ENCODE data around the gene ECHS1.
A peak's percentile ranks its signal among the peaks of the same experiment; 100 is the strongest.

The ECHS1 gene

DNA sequence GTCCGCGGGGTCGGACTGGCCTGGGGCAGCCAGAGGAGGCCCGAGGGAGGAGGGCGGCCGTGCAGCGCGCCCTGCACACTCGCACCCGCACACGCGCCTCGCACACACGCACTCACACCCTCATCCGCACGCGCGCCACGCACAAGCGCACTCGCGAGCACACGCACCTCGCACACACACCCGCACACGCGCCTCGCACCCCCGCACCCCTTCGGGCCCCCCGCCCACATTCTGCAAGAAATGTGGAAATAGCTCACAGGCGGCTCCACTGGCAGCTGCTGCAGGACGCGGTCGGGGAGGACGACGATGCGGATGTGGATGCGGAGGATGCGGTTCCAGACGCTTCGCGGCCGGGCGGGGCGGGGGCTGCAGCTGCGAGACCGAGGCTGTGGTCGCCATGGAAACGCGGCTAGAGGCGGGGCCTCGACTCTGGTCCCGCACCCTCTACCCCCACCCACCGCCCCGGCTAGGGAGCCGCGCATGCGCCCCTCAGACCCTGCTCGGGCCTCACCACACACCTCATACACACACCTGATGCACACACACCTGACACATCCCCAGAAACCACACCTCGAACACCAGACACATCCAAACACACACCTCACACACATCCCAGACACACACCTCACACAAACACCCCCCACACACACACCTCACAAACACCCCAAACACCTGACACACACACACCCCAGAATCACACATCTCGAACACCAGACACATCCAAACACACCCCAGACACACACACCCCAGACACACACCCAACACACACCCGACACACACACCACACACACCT, 36.4 kb downstream of the ECHS1 start, which contains the start of gene CALY:
Gene CALY, minus strand, starts transcription at position 320 of the 793 bp plus-strand sequence. CDS start 7,907 bp downstream, outside the sequence.
- TF ChIP-seq YY1 (IDR thresholded peaks at IDR 0.05; ENCODE audit: low read depth) = no peak
- no peak for TF ChIP-seq CEBPB (IDR thresholded peaks at IDR 0.05)
- no peak for TF ChIP-seq EP300 (IDR thresholded peaks at IDR 0.05; ENCODE audit: borderline replicate concordance)
- no peak for TF ChIP-seq TCF12 (IDR thresholded peaks at IDR 0.05; ENCODE audit: low read depth)
- TF ChIP-seq TAF1 (IDR thresholded peaks at IDR 0.05; ENCODE audit: low read depth) = no peak
- no peak for TF ChIP-seq USF1 (IDR thresholded peaks at IDR 0.05)
- no peak for TF ChIP-seq ZBTB7A (IDR thresholded peaks at IDR 0.05; ENCODE audit: low read depth)
- no peak for TF ChIP-seq FOXM1 (IDR thresholded peaks at IDR 0.05; ENCODE audit: borderline replicate concordance, low read depth)
- TF ChIP-seq REST (IDR thresholded peaks at IDR 0.05; ENCODE audit: low read depth) = no peak
- no peak for TF ChIP-seq CREB1 (IDR thresholded peaks at IDR 0.05; ENCODE audit: low read depth)
- TF ChIP-seq RAD21 (IDR thresholded peaks at IDR 0.05; ENCODE audit: low read depth) = no peak
- TF ChIP-seq NFIC (IDR thresholded peaks at IDR 0.05) = no peak
- no peak for TF ChIP-seq TEAD4 (IDR thresholded peaks at IDR 0.05)
- no peak for TF ChIP-seq EGR1 (IDR thresholded peaks at IDR 0.05)

- TF ChIP-seq ZBTB7A (IDR thresholded peaks at IDR 0.05; ENCODE audit: low read depth) (peak; percentile 95), NFIC (IDR thresholded peaks at IDR 0.05) (no peak)
Measured at GRCh38 chr10:133336118-133336576, 37.0 kb downstream of the ECHS1 start.

DNA sequence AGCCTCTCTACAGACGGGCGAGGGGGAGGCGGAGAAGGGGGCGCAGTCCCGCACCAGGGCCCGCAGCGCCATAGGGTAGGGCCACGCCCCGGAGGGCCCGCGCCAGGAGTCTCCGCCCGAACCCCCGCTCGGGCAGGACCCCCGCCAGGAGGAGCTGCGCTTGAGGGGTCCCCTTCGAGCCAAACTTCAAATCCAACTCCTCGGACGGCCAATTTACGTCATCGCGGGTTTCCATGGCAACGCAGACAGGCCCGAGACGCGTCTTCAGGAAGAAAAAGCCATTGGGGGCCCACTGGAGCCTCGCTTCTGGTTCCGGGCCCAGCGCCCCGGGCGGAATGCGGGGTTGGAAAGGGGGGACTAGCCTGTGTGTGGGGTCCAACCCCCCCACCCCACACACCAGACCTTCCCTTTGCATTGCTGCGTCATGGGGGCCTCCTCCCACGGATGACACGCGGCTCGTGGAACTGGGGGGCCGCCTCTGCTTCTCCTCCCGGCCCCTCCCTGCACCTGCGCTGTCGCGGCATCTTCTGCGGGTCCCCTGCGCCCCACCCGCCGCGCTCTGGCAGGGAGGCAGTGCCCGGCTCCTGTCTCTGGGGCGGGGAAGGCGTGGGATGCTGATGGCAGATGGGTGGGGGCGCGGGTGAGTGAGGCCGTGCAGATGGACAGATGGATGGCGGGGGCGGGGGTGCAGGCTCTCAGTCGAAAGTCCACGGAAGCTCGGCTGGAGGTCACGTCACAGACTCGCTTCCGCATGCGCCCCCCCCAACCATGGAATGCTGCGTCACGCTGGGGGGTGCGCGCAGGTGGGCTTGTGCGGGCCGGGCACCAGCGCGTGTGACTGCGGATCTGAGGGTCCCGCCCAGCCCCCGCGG, 37.7 kb downstream of the ECHS1 start:
- 0 out of 2 replicates have a peak, but pooled peaks have one; percentile 5 for TF ChIP-seq YY1 (IDR thresholded peaks at IDR 0.05; ENCODE audit: low read depth)
- TF ChIP-seq, protein P1, sequence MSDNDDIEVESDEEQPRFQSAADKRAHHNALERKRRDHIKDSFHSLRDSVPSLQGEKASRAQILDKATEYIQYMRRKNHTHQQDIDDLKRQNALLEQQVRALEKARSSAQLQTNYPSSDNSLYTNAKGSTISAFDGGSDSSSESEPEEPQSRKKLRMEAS (IDR thresholded peaks at IDR 0.05) = no peak
- TF ChIP-seq REST (IDR thresholded peaks at IDR 0.05; ENCODE audit: low read depth) = no peak
- TF ChIP-seq FOXM1 (IDR thresholded peaks at IDR 0.05; ENCODE audit: borderline replicate concordance, low read depth) = no peak
- peak; percentile 99 for TF ChIP-seq ZBTB7A (IDR thresholded peaks at IDR 0.05; ENCODE audit: low read depth)
- 0 out of 2 replicates have a peak, but pooled peaks have one; percentile 2 for TF ChIP-seq TCF12 (IDR thresholded peaks at IDR 0.05; ENCODE audit: low read depth)
- peak; percentile 14; the same call in 1 of the 2 replicates for TF ChIP-seq TEAD4 (IDR thresholded peaks at IDR 0.05)
- peak; percentile 65 for TF ChIP-seq EGR1 (IDR thresholded peaks at IDR 0.05)

DNA sequence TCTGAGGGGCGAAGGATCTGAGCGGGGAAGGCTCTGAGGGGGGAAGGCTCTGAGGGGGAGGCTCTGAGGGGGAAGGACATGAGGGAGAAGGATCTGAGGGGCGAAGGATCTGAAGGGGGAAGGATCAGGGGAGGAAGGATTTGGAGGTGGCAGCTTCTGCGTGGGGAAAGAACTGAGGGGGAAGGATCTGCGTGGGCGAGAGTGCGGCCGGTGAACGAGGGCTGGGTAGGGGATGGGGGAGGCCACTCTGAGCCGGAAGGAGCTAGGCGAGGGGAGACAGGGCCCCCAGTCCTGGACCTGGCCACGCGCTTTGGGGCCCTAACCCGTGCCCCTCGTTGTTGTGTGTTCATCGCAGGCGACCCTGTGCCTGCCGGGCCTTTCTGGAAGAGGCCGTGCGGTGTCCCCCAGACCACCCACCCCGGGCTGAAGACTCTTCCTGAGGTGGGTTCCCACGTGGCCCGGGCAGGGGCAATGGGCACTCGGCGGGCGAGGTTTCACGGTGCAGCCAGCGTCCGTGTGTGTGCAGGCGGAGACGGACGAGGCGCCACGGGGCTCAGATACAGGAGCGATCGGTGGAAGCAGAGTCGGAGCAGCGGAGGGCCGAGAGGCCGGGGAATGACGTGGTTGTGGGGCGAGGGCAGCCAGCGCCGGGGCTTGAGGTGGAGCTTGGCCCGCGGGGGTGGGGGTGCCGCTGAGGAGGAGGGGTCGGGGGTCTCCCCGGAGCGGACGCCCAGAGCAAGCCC, 38.5 kb downstream of the ECHS1 start:
- TF ChIP-seq RAD21 (IDR thresholded peaks at IDR 0.05; ENCODE audit: low read depth) (no peak), EP300 (IDR thresholded peaks at IDR 0.05; ENCODE audit: borderline replicate concordance) (no peak), ZBTB7A (IDR thresholded peaks at IDR 0.05; ENCODE audit: low read depth) (no peak)

GRCh38 chr10:133332936-133333699, 40.0 kb downstream of the ECHS1 start:
- no peak for TF ChIP-seq ZBTB7A (IDR thresholded peaks at IDR 0.05; ENCODE audit: low read depth)
- TF ChIP-seq YY1 (IDR thresholded peaks at IDR 0.05; ENCODE audit: low read depth) = no peak
- no peak for TF ChIP-seq REST (IDR thresholded peaks at IDR 0.05; ENCODE audit: low read depth)
- no peak for TF ChIP-seq TCF12 (IDR thresholded peaks at IDR 0.05; ENCODE audit: low read depth)
- TF ChIP-seq NFIC (IDR thresholded peaks at IDR 0.05) = no peak
- no peak for TF ChIP-seq EP300 (IDR thresholded peaks at IDR 0.05; ENCODE audit: borderline replicate concordance)
- TF ChIP-seq USF1 (IDR thresholded peaks at IDR 0.05) = no peak
- TF ChIP-seq CREB1 (IDR thresholded peaks at IDR 0.05; ENCODE audit: low read depth) = no peak
- TF ChIP-seq TAF1 (IDR thresholded peaks at IDR 0.05; ENCODE audit: low read depth) = no peak
- TF ChIP-seq, protein P1 (IDR thresholded peaks at IDR 0.05) = no peak
- TF ChIP-seq FOXM1 (IDR thresholded peaks at IDR 0.05; ENCODE audit: borderline replicate concordance, low read depth) = no peak
- no peak for TF ChIP-seq RAD21 (IDR thresholded peaks at IDR 0.05; ENCODE audit: low read depth)
- TF ChIP-seq CEBPB (IDR thresholded peaks at IDR 0.05) = no peak
- TF ChIP-seq TEAD4 (IDR thresholded peaks at IDR 0.05) = no peak
- no peak for TF ChIP-seq EGR1 (IDR thresholded peaks at IDR 0.05)
